Lung (tissue), 12 donors: Measurements from ENCODE around the gene TBC1D1. TPM values are rescaled to one million over a fixed set of nuclear protein-coding genes. Genes with fewer than 3 reads are reported as not detected.

Experiments
- ATAC-seq: fragments of 200-7000 bp; cut with Tn5 transposase; one replicate; pipeline ENCODE4 v1.9.1; 2020; ENCODE audit warnings: moderate number of reproducible peaks; ENCODE audit not compliant: insufficient read depth, low FRiP score
- DNase-seq, 3 donors: peaks; one replicate each; pipeline ENCODE4 v3.0.0-alpha.2; 2013 to 2017
- H3K27ac ChIP-seq, 2 donors: one replicate each; pipeline ENCODE4 v1.5.1; 2013; ENCODE audit warnings: mild to moderate bottlenecking in 2 of 2, moderate library complexity in 2 of 2, control low read depth in 1 of 2, inconsistent platforms in 1 of 2, low read depth in 1 of 2, low read length in 1 of 2
- H3K27me3 ChIP-seq, 3 donors: one replicate each; pipeline ENCODE4 v1.5.1; 2013; ENCODE audit warnings: low read length in 2 of 3; ENCODE audit not compliant: control insufficient read depth in 3 of 3, insufficient read depth in 3 of 3
- H3K36me3 ChIP-seq, 4 donors: one replicate each; pipeline ENCODE4 v1.5.1; 2013; ENCODE audit warnings: low read length in 4 of 4, mild to moderate bottlenecking in 1 of 4, moderate library complexity in 1 of 4; ENCODE audit not compliant: control insufficient read depth in 4 of 4, insufficient read depth in 4 of 4
- H3K4me1 ChIP-seq, 5 donors: one replicate each; pipeline ENCODE4 v1.5.1; 2013; ENCODE audit warnings: low read length in 5 of 5, mild to moderate bottlenecking in 2 of 5, moderate library complexity in 1 of 5; ENCODE audit not compliant: control insufficient read depth in 5 of 5, insufficient read depth in 5 of 5
- H3K4me3 ChIP-seq: one replicate; pipeline ENCODE4 v1.5.1; 2013; ENCODE audit warnings: mild to moderate bottlenecking, control low read depth, moderate library complexity
- H3K9ac ChIP-seq, 2 donors: one replicate each; pipeline ENCODE4 v1.5.1; 2013; ENCODE audit warnings: low read length in 2 of 2, control low read depth in 1 of 2; ENCODE audit not compliant: insufficient read depth in 1 of 2
- H3K9me3 ChIP-seq, 4 donors: one replicate each; pipeline ENCODE4 v1.5.1; 2013; ENCODE audit warnings: low read length in 3 of 4, mild to moderate bottlenecking in 1 of 4, moderate library complexity in 1 of 4; ENCODE audit not compliant: control insufficient read depth in 4 of 4, insufficient read depth in 3 of 4
- WGBS, 2 donors: extraction: QIAGEN DNeasy Blood & Tissue Kit; methylation state at CpG; one replicate each; pipeline ENCODE4 v1.1.7; 2013; 5-methylcytosine and 5-hydroxymethylcytosine counted together
- polyA plus RNA-seq, 2 donors: library from polyadenylated mRNA; stranded (reverse); fragments of 200-250 nt; gene quantifications; one replicate each; pipeline ENCODE4 v1.2.1, GENCODE V29; 2013
- total RNA-seq, 2 donors: library from RNA; depleted of rRNA in 1 of 2; stranded (reverse); fragments of >200 nt in 1 of 2; gene quantifications; one replicate each; pipeline ENCODE4 v1.2.1, GENCODE V29; 2014 to 2021
- TF ChIP-seq, protein P1 (sequence below): IDR thresholded peaks from 2 replicates; pipeline ENCODE4 v1.5.1; 2012; ENCODE audit warnings: mild to moderate bottlenecking; ENCODE audit errors: control extremely low read depth, extremely low read depth
- donor health status: control.
- donor health status: control.
- donor health status: Bipolar disorder and iron deficiency.
- donor health status: healthy.
- donor health status: DM: yes; HTN: yes; CAD: no.

Gene TBC1D1
- total and polyA plus RNA-seq, 4 donors = 23.6 to 71.1 (median 43.9) TPM

DNA sequence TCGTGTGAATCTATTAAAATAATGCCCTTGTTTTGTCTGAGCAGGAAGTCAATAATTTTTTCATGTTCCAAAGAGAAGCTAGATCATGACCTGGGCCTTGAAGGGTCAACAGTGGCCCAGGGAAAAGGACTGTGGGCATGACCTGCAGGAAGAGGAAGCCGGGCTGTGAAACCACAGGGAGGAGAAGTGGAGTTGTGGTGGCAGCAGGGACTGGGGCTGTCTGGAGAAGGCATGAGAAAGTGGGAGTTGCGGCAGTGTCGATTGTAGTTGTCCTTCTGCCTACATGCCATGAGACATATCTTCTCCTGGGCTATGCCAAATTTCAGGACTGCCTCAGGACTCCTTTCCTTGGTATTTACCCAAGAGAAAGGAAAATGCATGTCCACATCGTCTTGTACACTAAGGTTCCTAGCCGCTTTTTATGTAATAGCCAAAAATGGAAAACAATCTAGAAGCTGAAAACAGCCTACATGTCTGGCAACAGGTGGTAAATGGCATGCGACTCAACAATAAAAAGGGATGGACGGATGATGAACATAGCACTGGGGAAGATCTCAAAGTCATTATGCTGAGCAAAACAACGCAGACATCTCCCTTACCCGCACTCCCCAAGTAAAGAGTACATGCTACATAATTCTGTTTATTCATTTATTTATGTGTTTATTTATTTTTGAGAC lies 55.8 kb downstream of the TBC1D1 start:
- Histone ChIP-seq H3K4me1 (peaks cover 0 to 4% (median 0%) of the 10 kb centered on the region in 5 donors), H3K27me3 (no peaks in the 10 kb centered on the region), H3K9ac (no peak overlapping the region), H3K9me3 (no peaks in the 10 kb centered on the region), H3K4me3 (no peak overlapping the region), H3K27ac (no peak overlapping the region), H3K36me3 (no peaks in the 10 kb centered on the region)
- 61 to 76% methylated on average over 10 of the region's 10 CpGs for WGBS, 2 donors
- TF ChIP-seq, protein P1, sequence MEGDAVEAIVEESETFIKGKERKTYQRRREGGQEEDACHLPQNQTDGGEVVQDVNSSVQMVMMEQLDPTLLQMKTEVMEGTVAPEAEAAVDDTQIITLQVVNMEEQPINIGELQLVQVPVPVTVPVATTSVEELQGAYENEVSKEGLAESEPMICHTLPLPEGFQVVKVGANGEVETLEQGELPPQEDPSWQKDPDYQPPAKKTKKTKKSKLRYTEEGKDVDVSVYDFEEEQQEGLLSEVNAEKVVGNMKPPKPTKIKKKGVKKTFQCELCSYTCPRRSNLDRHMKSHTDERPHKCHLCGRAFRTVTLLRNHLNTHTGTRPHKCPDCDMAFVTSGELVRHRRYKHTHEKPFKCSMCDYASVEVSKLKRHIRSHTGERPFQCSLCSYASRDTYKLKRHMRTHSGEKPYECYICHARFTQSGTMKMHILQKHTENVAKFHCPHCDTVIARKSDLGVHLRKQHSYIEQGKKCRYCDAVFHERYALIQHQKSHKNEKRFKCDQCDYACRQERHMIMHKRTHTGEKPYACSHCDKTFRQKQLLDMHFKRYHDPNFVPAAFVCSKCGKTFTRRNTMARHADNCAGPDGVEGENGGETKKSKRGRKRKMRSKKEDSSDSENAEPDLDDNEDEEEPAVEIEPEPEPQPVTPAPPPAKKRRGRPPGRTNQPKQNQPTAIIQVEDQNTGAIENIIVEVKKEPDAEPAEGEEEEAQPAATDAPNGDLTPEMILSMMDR = no peak
- DNase-seq (no peak), ATAC-seq (no peak)

DNA sequence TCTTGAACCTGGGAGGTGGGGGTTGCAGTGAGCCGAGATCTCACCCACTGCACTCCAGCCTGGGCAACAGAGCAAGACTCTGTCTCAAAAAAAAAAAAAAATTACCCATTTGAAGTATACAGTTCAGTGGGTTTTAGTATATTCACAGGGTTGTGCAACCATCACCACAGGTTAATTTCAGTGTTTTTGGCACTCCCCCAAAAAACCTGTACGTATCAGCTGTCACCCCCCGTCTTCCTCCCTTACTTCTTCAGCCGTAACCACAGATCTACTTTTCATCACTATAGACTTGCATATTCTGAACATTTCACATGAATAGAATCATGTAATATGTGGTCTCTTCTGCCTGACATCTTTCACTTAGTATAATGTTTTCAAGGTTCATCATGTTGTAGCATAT lies 57.7 kb downstream of the TBC1D1 start:
- no peaks in the 10 kb centered on the region for H3K36me3 ChIP-seq
- DNase-seq = no peak
- no peaks in the 10 kb centered on the region for H3K9me3 ChIP-seq
- no peak for ATAC-seq
- H3K27ac ChIP-seq = no peak overlapping the region
- H3K4me3 ChIP-seq = no peak overlapping the region
- TF ChIP-seq, protein P1 = no peak
- no peak overlapping the region for H3K9ac ChIP-seq
- no peaks in the 10 kb centered on the region for H3K27me3 ChIP-seq
- H3K4me1 ChIP-seq = peaks cover 0 to 5% (median 0%) of the 10 kb centered on the region in 5 donors
- WGBS, 2 donors = 43 to 77% methylated on average over 4 of the region's 4 CpGs

DNA sequence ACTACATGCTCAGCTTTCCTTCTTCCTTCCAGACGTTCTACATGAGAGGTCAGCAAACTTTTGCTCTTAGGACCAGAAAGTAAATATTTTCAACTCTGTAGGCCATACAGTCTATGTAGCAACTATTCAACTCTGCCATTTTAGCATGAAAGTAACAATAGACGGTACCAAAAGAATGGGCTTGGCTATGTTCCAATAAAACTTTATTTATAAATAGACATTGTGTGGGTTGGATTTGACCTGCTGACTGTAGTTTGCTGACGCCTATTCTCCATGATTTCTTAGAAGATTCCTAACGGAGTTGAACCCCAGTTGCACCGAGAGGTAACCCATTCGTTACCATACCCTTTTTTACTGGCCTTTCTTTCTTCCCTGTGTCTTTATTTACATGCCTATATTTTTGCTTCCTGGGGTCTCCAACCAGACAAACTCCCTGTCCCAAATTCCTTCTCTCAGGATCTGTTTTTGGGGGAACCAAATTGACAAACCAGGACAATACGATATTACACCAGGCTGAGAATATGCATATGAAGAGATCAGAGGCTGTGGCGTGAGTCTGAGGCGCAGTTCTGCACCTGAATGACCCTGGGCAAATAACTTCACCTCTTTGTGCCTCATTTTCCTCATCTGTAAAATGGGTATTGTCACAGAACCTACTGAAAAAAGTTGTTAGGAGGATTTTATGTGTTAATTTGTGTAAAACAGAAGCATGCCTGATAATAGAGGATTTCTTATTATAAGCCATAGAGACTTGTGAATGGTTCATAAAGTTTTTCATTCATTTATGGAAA lies 58.9 kb downstream of the TBC1D1 start:
- WGBS, 2 donors = 74 to 87% methylated on average over 9 of the region's 9 CpGs
- H3K9ac ChIP-seq = no peak overlapping the region
- TF ChIP-seq, protein P1 = no peak
- DNase-seq (no peak), ATAC-seq (no peak)
- H3K4me3 ChIP-seq = no peak overlapping the region
- no peaks in the 10 kb centered on the region for H3K27me3 ChIP-seq
- no peak overlapping the region for H3K27ac ChIP-seq
- peaks cover 0 to 5% (median 0%) of the 10 kb centered on the region in 5 donors for H3K4me1 ChIP-seq
- no peaks in the 10 kb centered on the region for H3K9me3 ChIP-seq
- no peaks in the 10 kb centered on the region for H3K36me3 ChIP-seq
